NT2/D1 (cell line): ENCODE data around the gene NFYA.

Source experiments
- SUZ12 ChIP-seq: IDR thresholded peaks from 2 replicates; pipeline ENCODE4 v1.6.1; 2011; ENCODE audit not compliant: insufficient read length, insufficient read depth; ENCODE audit errors: extremely low read depth
- YY1 ChIP-seq: IDR thresholded peaks from 2 replicates; pipeline ENCODE4 v1.6.1; 2011; ENCODE audit not compliant: insufficient read length, insufficient read depth
- ZNF274 ChIP-seq: IDR thresholded peaks from 2 replicates; pipeline ENCODE4 v1.6.1; 2011; ENCODE audit warnings: mild to moderate bottlenecking, low read depth, low read length

DNA sequence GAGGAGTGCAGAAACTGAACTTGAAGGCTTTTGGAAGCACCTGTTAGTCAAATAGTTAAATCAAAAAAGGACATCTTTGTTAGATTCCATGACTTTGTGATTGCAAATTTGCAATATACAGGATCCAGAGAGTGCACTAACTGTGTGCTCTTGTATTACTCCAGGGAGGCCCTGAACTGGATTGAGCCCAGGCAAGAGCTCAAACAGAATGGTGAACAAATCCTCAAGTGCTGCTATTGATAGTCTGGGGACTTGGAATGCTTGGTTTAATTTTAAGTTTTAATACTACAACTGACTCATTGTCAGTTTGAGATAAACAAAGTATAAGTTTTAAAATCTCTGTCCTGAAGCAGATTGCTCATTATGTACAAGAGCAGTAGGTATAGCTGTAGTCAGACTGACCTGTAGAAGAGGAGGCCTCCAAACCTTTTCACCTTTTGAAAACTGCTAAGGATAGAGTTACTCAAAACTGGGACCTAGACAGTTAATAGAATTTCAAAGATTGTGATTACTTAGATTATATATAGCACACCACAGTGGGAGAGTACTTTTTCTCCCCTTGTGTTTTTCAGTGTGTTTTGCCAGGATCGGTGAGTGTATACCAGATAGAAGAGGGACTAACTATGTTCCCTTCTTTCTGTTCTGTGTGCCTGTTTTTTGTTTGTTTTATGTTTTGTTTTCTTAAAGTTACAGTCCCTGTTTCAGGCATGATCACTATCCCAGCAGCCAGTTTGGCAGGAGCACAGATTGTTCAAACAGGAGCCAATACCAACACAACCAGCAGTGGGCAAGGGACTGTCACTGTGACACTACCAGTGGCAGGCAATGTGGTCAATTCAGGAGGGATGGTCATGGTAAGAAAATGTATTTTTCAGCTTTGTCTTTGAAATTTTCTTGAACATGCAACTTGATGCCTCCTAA lies 18.3 kb downstream of the NFYA start:
- no peak for TF ChIP-seq YY1
- TF ChIP-seq SUZ12: no peak
- TF ChIP-seq ZNF274: no peak
